GM10248 (cell line): Measurements from ENCODE around the gene PHF21B.

Experiments
- CTCF ChIA-PET: fragments of 300-600 bp; sonication (Branson Sonifier 250); formaldehyde crosslinking; extraction: SDS; loops from one replicate; lab custom pipeline; 2021; ENCODE audit warnings: antibody characterized with exemption; lab: Yijun Ruan, JAX
- POLR2A ChIA-PET: fragments of 350-650 bp; sonication (Branson Sonifier 250); formaldehyde crosslinking; extraction: SDS; loops from one replicate; lab custom pipeline; 2020; ENCODE audit warnings: antibody characterized with exemption; lab: Yijun Ruan, JAX
- DNase-seq: peaks from one replicate; pipeline ENCODE4 v3.0.0; 2012; ENCODE audit errors: extremely low spot score
- CTCF ChIP-seq: IDR thresholded peaks from 2 replicates; pipeline ENCODE4 v1.5.1; 2012; ENCODE audit warnings: mild to moderate bottlenecking, low read depth; ENCODE audit errors: extremely low read depth, missing control alignments, control extremely low read depth

PHF21B gene

GRCh38 chr22:44939451-44939850 lies 70.4 kb downstream of the PHF21B start:
- POLR2A ChIA-PET, result no interaction called here
- TF ChIP-seq CTCF, result no peak
- no peak for DNase-seq
- CTCF ChIA-PET, result no interaction called here

- TF ChIP-seq CTCF, result no peak
- DNase-seq, result no peak
- CTCF ChIA-PET, result no interaction called here
- POLR2A ChIA-PET, result no interaction called here
These were observed 70.9 kb downstream of the PHF21B start for GRCh38 chr22:44938886-44939285.

GRCh38 chr22:44937216-44937615 lies 72.6 kb downstream of the PHF21B start:
- ChIA-PET CTCF (no interaction called here), POLR2A (no interaction called here)

GRCh38 chr22:44936201-44936600 lies 73.6 kb downstream of the PHF21B start:
- ChIA-PET POLR2A (no interaction called here), CTCF (no interaction called here)
- no peak for TF ChIP-seq CTCF
- DNase-seq, result no peak

More at GRCh38 chr22:44937216-44937615, 72.6 kb downstream of the PHF21B start:
- no peak for DNase-seq
- no peak for TF ChIP-seq CTCF

- POLR2A ChIA-PET, result no interaction called here
- CTCF ChIA-PET, result no interaction called here
- TF ChIP-seq CTCF, result no peak
These were observed 74.1 kb downstream of the PHF21B start for GRCh38 chr22:44935724-44936123.

GRCh38 chr22:44934454-44934735 lies 75.4 kb downstream of the PHF21B start:
- CTCF ChIA-PET, result no interaction called here
- POLR2A ChIA-PET, result no interaction called here
- no peak for TF ChIP-seq CTCF
- DNase-seq, result no peak

More at GRCh38 chr22:44935724-44936123, 74.1 kb downstream of the PHF21B start:
- no peak for DNase-seq

- ChIA-PET POLR2A (no interaction called here), CTCF (no interaction called here)
- no peak for DNase-seq
- TF ChIP-seq CTCF, result no peak
These were observed 75.9 kb downstream of the PHF21B start for GRCh38 chr22:44933666-44934453.
